HEK293 (cell line): ENCODE measurements around the gene B3GNT8.

Source experiments
- CTCF ChIA-PET: fragments of 350-600 bp; formaldehyde crosslinking; extraction: SDS; loops from one replicate; lab custom pipeline; 2021; ENCODE audit warnings: antibody characterized with exemption; lab: Yijun Ruan, JAX
- POLR2A ChIA-PET: fragments of 300-600 bp; formaldehyde crosslinking; extraction: SDS; loops from one replicate; lab custom pipeline; 2020; ENCODE audit warnings: antibody characterized with exemption, inconsistent platforms; lab: Yijun Ruan, JAX
- H3K27ac ChIP-seq: fragments of 200-500 bp; sonication (Bioruptor generic); 2 replicates; pipeline ENCODE4 v1.5.1; 2014; ENCODE audit warnings: low read depth, low read length, control low read depth, inconsistent platforms; ENCODE audit errors: extremely low read depth
- H3K36me3 ChIP-seq, 2 experiments: fragments of 200-500 bp in 1 of 2; sonication (Bioruptor generic) in 1 of 2; 1 replicate in 1 of 2; 2 replicates in 1 of 2; pipeline ENCODE4 v1.5.1; 2014 to 2017; ENCODE audit warnings: inconsistent platforms in 2 of 2, low read length in 2 of 2; ENCODE audit not compliant: control insufficient read depth in 2 of 2, insufficient read depth in 1 of 2
- H3K4me1 ChIP-seq: fragments of 200-500 bp; sonication (Bioruptor generic); 2 replicates; pipeline ENCODE4 v1.5.1; 2014; ENCODE audit warnings: mild to moderate bottlenecking, low read length, inconsistent platforms; ENCODE audit not compliant: control insufficient read depth, insufficient read depth
- H3K4me3 ChIP-seq: 2 replicates; pipeline ENCODE4 v1.5.1; 2011; ENCODE audit warnings: low read depth, mild to moderate bottlenecking, control low read depth, low read length, moderate library complexity
- H3K9me3 ChIP-seq: fragments of 200-500 bp; sonication (Bioruptor generic); 2 replicates; pipeline ENCODE4 v1.5.1; 2014; ENCODE audit warnings: low read depth, low read length, inconsistent platforms; ENCODE audit not compliant: control insufficient read depth, insufficient read depth
- FEZF1 ChIP-seq: fragments of 450-650 bp; formaldehyde crosslinking; IDR thresholded peaks from 2 replicates; pipeline ENCODE4 v1.5.1; 2016; ENCODE audit warnings: missing biosample characterization, missing genetic modification characterization
- GFI1B ChIP-seq: fragments of 450-650 bp; formaldehyde crosslinking; IDR thresholded peaks from 2 replicates; pipeline ENCODE4 v1.5.1; 2016; ENCODE audit warnings: missing biosample characterization, missing genetic modification characterization
- GLIS2 ChIP-seq: fragments of 450-650 bp; formaldehyde crosslinking; IDR thresholded peaks from 2 replicates; pipeline ENCODE4 v1.5.1; 2016; ENCODE audit warnings: missing biosample characterization, missing genetic modification characterization
- MZF1 ChIP-seq: fragments of 450-650 bp; formaldehyde crosslinking; IDR thresholded peaks from 2 replicates; pipeline ENCODE4 v1.5.1; 2017; ENCODE audit warnings: missing biosample characterization, missing genetic modification characterization, borderline replicate concordance
- RBAK ChIP-seq: fragments of 450-650 bp; formaldehyde crosslinking; IDR thresholded peaks from 2 replicates; pipeline ENCODE4 v1.5.1; 2016; ENCODE audit warnings: missing biosample characterization, missing genetic modification characterization
- SCRT1 ChIP-seq: fragments of 450-650 bp; formaldehyde crosslinking; IDR thresholded peaks from 2 replicates; pipeline ENCODE4 v1.5.1; 2016; ENCODE audit warnings: missing biosample characterization, missing genetic modification characterization, borderline replicate concordance
- TRIM28 ChIP-seq: IDR thresholded peaks from 2 replicates; pipeline ENCODE4 v1.6.1; 2011; ENCODE audit warnings: low read length, control low read depth, borderline replicate concordance
- ZBTB1 ChIP-seq: fragments of 450-650 bp; formaldehyde crosslinking; IDR thresholded peaks from 2 replicates; pipeline ENCODE4 v1.5.1; 2016; ENCODE audit warnings: missing biosample characterization, missing genetic modification characterization
- ZFP3 ChIP-seq: fragments of 450-650 bp; formaldehyde crosslinking; IDR thresholded peaks from 2 replicates; pipeline ENCODE4 v1.5.1; 2016; ENCODE audit warnings: low read depth, missing biosample characterization, missing genetic modification characterization
- ZNF114 ChIP-seq: fragments of 450-650 bp; formaldehyde crosslinking; IDR thresholded peaks from 2 replicates; pipeline ENCODE4 v1.5.0; 2017; ENCODE audit warnings: missing biosample characterization, missing genetic modification characterization
- ZNF174 ChIP-seq: fragments of 450-650 bp; formaldehyde crosslinking; IDR thresholded peaks from 2 replicates; pipeline ENCODE4 v1.5.0; 2017; ENCODE audit warnings: missing biosample characterization, mild to moderate bottlenecking, missing genetic modification characterization
- ZNF23 ChIP-seq: fragments of 450-650 bp; formaldehyde crosslinking; IDR thresholded peaks from 2 replicates; pipeline ENCODE4 v1.5.1; 2016; ENCODE audit warnings: missing biosample characterization, missing genetic modification characterization, borderline replicate concordance
- ZNF354C ChIP-seq: fragments of 450-650 bp; formaldehyde crosslinking; IDR thresholded peaks from 2 replicates; pipeline ENCODE4 v1.5.1; 2016; ENCODE audit warnings: missing biosample characterization, missing genetic modification characterization, low read depth, borderline replicate concordance
- ZNF48 ChIP-seq: fragments of 450-650 bp; formaldehyde crosslinking; IDR thresholded peaks from 2 replicates; pipeline ENCODE4 v1.5.1; 2016; ENCODE audit warnings: missing biosample characterization, missing genetic modification characterization
- ZNF768 ChIP-seq: fragments of 450-650 bp; formaldehyde crosslinking; IDR thresholded peaks from 2 replicates; pipeline ENCODE4 v1.5.1; 2018; ENCODE audit warnings: missing biosample characterization, mild to moderate bottlenecking, missing genetic modification characterization
- ZSCAN16 ChIP-seq: fragments of 450-650 bp; formaldehyde crosslinking; IDR thresholded peaks from 2 replicates; pipeline ENCODE4 v1.5.1; 2016; ENCODE audit warnings: missing biosample characterization, missing genetic modification characterization
- ZSCAN23 ChIP-seq: fragments of 450-650 bp; formaldehyde crosslinking; IDR thresholded peaks from 2 replicates; pipeline ENCODE4 v1.5.1; 2016; ENCODE audit warnings: missing biosample characterization, missing genetic modification characterization
- TF ChIP-seq, protein P1 (sequence below): fragments of 450-650 bp; formaldehyde crosslinking; IDR thresholded peaks from 2 replicates; pipeline ENCODE4 v1.5.1; 2017; ENCODE audit warnings: missing biosample characterization, mild to moderate bottlenecking, missing genetic modification characterization, moderate library complexity
- TF ChIP-seq, protein P2 (sequence below): fragments of 450-650 bp; formaldehyde crosslinking; IDR thresholded peaks from 2 replicates; pipeline ENCODE4 v1.5.1; 2016; ENCODE audit warnings: missing biosample characterization, missing genetic modification characterization
- TF ChIP-seq, protein P3 (sequence below): sonication (generic); formaldehyde crosslinking; IDR thresholded peaks from 2 replicates; pipeline ENCODE4 v1.8.1; 2022; ENCODE audit warnings: mild to moderate bottlenecking, moderate library complexity, missing genetic modification reagents
- TF ChIP-seq, protein P4 (sequence below): fragments of 450-650 bp; formaldehyde crosslinking; IDR thresholded peaks from 2 replicates; pipeline ENCODE4 v1.5.1; 2017; ENCODE audit warnings: missing biosample characterization, missing genetic modification characterization

B3GNT8 gene

DNA sequence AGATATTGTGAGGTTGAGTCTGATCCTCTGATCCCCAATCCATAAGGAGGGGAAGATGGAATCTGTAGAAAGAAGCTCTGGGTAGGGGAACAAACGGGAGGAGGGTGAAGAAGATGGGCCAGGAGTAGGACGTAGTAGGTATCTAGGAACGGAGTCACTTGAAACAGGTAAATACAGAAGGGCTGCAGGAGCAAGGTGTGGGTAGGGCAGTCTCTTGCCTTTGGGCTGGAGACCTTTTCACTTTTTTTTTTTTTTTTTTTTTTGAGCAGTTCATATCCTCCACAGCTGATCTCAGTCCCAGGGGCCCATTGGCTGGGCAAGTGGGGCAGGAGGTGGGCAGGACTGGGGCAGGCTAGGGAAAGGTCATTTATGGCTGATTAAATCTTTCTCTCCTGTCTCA, 28.1 kb downstream of the B3GNT8 start (continued):
- TF ChIP-seq, protein P1, sequence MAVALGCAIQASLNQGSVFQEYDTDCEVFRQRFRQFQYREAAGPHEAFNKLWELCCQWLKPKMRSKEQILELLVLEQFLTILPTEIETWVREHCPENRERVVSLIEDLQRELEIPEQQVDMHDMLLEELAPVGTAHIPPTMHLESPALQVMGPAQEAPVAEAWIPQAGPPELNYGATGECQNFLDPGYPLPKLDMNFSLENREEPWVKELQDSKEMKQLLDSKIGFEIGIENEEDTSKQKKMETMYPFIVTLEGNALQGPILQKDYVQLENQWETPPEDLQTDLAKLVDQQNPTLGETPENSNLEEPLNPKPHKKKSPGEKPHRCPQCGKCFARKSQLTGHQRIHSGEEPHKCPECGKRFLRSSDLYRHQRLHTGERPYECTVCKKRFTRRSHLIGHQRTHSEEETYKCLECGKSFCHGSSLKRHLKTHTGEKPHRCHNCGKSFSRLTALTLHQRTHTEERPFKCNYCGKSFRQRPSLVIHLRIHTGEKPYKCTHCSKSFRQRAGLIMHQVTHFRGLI (tag by site-specific recombination), result no peak
- TF ChIP-seq MZF1 (tag by site-specific recombination) (no peak), ZNF174 (tag by site-specific recombination) (no peak), ZSCAN23 (tag by site-specific recombination) (no peak)
- TF ChIP-seq, protein P2, sequence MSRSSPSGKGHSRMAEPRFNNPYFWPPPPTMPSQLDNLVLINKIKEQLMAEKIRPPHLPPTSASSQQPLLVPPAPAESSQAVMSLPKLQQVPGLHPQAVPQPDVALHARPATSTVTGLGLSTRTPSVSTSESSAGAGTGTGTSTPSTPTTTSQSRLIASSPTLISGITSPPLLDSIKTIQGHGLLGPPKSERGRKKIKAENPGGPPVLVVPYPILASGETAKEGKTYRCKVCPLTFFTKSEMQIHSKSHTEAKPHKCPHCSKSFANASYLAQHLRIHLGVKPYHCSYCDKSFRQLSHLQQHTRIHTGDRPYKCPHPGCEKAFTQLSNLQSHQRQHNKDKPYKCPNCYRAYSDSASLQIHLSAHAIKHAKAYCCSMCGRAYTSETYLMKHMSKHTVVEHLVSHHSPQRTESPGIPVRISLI (tag by site-specific recombination), result peak; percentile 59; the same call in 1 of the 2 replicates
- TF ChIP-seq, all 188 proteins: peak for 2

DNA sequence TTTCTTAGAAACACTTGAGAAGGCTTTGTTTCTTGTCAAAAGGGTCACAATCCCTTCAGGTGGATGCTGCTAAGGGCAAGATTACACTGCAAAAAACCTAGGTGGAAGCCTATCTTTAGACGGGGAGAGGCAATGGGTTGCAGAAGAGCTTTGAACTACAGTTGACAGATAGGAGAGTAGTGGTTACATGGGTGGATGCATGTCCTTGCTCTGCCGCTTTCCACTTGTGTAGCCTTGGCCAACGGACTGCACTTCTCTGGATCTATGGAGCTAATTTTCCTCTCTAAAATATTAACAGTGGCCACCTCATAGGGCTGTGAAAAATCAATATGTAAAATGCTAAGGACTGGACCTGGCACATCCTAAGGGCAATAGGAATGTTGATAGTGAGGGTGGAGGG, 28.6 kb downstream of the B3GNT8 start:
- ChIA-PET CTCF (interaction anchor here (0.6 to 1.6 kb wide), 6 partner anchors 10 to 243 kb away, joined by 3 to 9 read pairs (median 4); no protein-coding TSS in a partner anchor), POLR2A (interaction anchor here (0.7 to 1.9 kb wide), 4 partner anchors 10 to 66 kb away, joined by 3 to 8 read pairs (median 7); partner anchors contain the start of genes B9D2 and DMAC2)
- no peak overlapping the region for H3K27ac ChIP-seq
- H3K4me1 ChIP-seq, result peaks cover 11% of the 10 kb centered on the region; the same call in 1 of the 2 replicates
- H3K9me3 ChIP-seq, result no peaks in the 10 kb centered on the region
- H3K36me3 ChIP-seq, result peaks cover 0 to 7% of the 10 kb centered on the region in 2 experiments; a peak in 1 of 3 replicates
- peak overlapping the region; percentile 79 for H3K4me3 ChIP-seq
- TF ChIP-seq ZNF768 (tag by site-specific recombination) (no peak), FEZF1 (tag by site-specific recombination) (no peak), GLIS2 (tag by site-specific recombination) (no peak), ZNF114 (tag by site-specific recombination) (no peak), ZNF48 (tag by site-specific recombination) (no peak), ZNF23 (tag by site-specific recombination) (no peak), ZSCAN16 (tag by site-specific recombination) (no peak), ZFP3 (tag by site-specific recombination) (no peak), GFI1B (tag by site-specific recombination) (no peak), TRIM28 (no peak), ZNF354C (tag by site-specific recombination) (no peak), SCRT1 (tag by site-specific recombination) (no peak)
- TF ChIP-seq, protein P3, sequence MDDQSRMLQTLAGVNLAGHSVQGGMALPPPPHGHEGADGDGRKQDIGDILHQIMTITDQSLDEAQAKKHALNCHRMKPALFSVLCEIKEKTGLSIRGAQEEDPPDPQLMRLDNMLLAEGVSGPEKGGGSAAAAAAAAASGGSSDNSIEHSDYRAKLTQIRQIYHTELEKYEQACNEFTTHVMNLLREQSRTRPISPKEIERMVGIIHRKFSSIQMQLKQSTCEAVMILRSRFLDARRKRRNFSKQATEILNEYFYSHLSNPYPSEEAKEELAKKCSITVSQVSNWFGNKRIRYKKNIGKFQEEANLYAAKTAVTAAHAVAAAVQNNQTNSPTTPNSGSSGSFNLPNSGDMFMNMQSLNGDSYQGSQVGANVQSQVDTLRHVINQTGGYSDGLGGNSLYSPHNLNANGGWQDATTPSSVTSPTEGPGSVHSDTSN, result no peak

DNA sequence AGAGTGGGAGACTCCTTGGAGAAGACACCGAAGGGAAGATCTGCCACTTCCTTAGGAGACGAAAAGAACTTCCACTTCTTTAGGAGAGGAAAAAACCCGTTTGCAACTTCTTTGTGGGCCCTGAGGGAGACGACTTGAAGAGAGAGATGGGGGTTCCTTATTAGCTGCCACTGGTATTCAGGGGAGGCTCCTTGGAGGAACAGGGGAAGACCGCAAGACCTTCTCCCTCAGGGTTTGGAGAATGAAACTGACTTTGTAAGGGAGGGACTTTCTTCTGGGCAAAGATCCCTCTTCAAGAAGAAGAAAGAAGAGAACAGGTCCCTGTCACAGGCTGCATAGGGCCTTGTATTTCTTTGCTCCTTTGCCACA, 29.1 kb downstream of the B3GNT8 start:
- Histone ChIP-seq H3K27ac (peak overlapping the region; percentile 91), H3K9me3 (no peaks in the 10 kb centered on the region), H3K4me1 (peaks cover 11% of the 10 kb centered on the region; the same call in 1 of the 2 replicates), H3K36me3 (peaks cover 0 to 9% of the 10 kb centered on the region in 2 experiments; a peak in 1 of 3 replicates), H3K4me3 (peak overlapping the region; percentile 79)
- POLR2A ChIA-PET, result interaction anchor here (1.6 to 1.9 kb wide), 2 partner anchors 34 to 41 kb away, joined by 8 read pairs; partner anchors contain the start of genes B9D2 and DMAC2
- CTCF ChIA-PET, result interaction anchor here (1.1 to 1.6 kb wide), 2 partner anchors 11 to 244 kb away, joined by 5 to 9 read pairs; no protein-coding TSS in a partner anchor
- TF ChIP-seq RBAK (tag by site-specific recombination), result 0 out of 2 replicates have a peak, but pooled peaks have one; percentile 7
- no peak for TF ChIP-seq ZBTB1
- TF ChIP-seq, protein P4, sequence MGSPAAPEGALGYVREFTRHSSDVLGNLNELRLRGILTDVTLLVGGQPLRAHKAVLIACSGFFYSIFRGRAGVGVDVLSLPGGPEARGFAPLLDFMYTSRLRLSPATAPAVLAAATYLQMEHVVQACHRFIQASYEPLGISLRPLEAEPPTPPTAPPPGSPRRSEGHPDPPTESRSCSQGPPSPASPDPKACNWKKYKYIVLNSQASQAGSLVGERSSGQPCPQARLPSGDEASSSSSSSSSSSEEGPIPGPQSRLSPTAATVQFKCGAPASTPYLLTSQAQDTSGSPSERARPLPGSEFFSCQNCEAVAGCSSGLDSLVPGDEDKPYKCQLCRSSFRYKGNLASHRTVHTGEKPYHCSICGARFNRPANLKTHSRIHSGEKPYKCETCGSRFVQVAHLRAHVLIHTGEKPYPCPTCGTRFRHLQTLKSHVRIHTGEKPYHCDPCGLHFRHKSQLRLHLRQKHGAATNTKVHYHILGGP (tag by site-specific recombination), result no peak
